ENCODE results near the gene ZSCAN22. TPM values are rescaled to one million over a fixed set of nuclear protein-coding genes. Genes with fewer than 3 reads are reported as not detected.

The ZSCAN22 gene
- total and polyA plus RNA-seq, 2 of the 13 experiments (the other 11 are each of a cell fraction or from before 2014, with no cell fraction given) = 2.5 to 3.5 TPM

- in situ Hi-C loops (cut with HindIII; ENCODE audit: extremely low pct_ligation_motif_present, low pct_unique_long_range_greater_than_20kb) = no loop called here
- POLR2A ChIA-PET = no interaction called here
- Histone ChIP-seq H3K4me2 (ENCODE audit: low read depth, low read length) (no peak overlapping the region), H3K36me3 (replicated peaks in 1 of 2; ENCODE audit: control insufficient read depth in 1 of 2, insufficient read depth in 2 of 2, low read length in 2 of 2) (peaks cover 26 to 41% of the 10 kb centered on the region in 2 experiments), H3K9me3 (ENCODE audit: low read length) (no peaks in the 10 kb centered on the region), H3K4me3 (replicated peaks in 1 of 3; ENCODE audit: insufficient read depth in 1 of 3, low read depth in 2 of 3, low read length in 3 of 3) (no peak overlapping the region), H3K79me2 (ENCODE audit: insufficient read depth, low read length) (peaks cover 51% of the 10 kb centered on the region), H2AFZ (ENCODE audit: low read length) (no peak overlapping the region), H3K4me1 (ENCODE audit: insufficient read depth, low read length) (peaks cover 26% of the 10 kb centered on the region), H3K27ac (ENCODE audit: extremely low read length, insufficient read depth, low read length) (no peak overlapping the region), H3K9ac (ENCODE audit: insufficient read depth, low read depth, low read length) (no peak overlapping the region), H4K20me1 (ENCODE audit: insufficient read depth, low read length) (no peaks in the 10 kb centered on the region), H3K27me3 (ENCODE audit: control insufficient read depth in 1 of 2, insufficient read depth in 2 of 2, low read length in 2 of 2) (no peaks in the 10 kb centered on the region; a peak in 1 of 5 replicates)
- CTCF ChIA-PET (ENCODE audit: low intra/inter-chr PET ratio, low total read pairs) = no interaction called here
- FAIRE-seq = no peak
- intact Hi-C loops (cut with micrococcal nuclease; ENCODE audit: unreplicated experiment) = no loop called here
- WGBS (ENCODE audit: low lambda C conversion rate) = 98% methylated on average over 7 of the region's 7 CpGs
- TF ChIP-seq EHMT2 (IDR thresholded peaks at IDR 0.05; ENCODE audit: borderline replicate concordance, low read depth, low read length) (no peak), SP1 (IDR thresholded peaks at IDR 0.05) (no peak), SP1 (CRISPR knock-in tag; IDR thresholded peaks at IDR 0.05) (no peak), ELF4 (CRISPR knock-in tag; IDR thresholded peaks at IDR 0.05; ENCODE audit: borderline replicate concordance) (no peak), GABPA (IDR thresholded peaks at IDR 0.05; ENCODE audit: low read depth, low read length) (no peak), GABPA (CRISPR knock-in tag; IDR thresholded peaks at IDR 0.05; ENCODE audit: low read depth) (no peak), CREB3 (CRISPR knock-in tag; IDR thresholded peaks at IDR 0.05) (no peak), E2F5 (CRISPR knock-in tag; conservative IDR thresholded peaks at IDR 0.05) (no peak), ZNF296 (CRISPR knock-in tag; conservative IDR thresholded peaks at IDR 0.05) (no peak), SNAI1 (CRISPR knock-in tag; IDR thresholded peaks at IDR 0.05; ENCODE audit: borderline replicate concordance) (no peak), GATAD1 (CRISPR knock-in tag; IDR thresholded peaks at IDR 0.05) (no peak), LCORL (IDR thresholded peaks at IDR 0.05) (no peak), LCORL (CRISPR knock-in tag; IDR thresholded peaks at IDR 0.05) (no peak), TSC22D2 (CRISPR knock-in tag; IDR thresholded peaks at IDR 0.05; ENCODE audit: borderline replicate concordance) (no peak), SMYD3 (CRISPR knock-in tag; IDR thresholded peaks at IDR 0.05) (no peak), SMARCE1 (IDR thresholded peaks at IDR 0.05; ENCODE audit: borderline replicate concordance) (no peak), MED8 (CRISPR knock-in tag; IDR thresholded peaks at IDR 0.05; ENCODE audit: insufficient replicate concordance) (no peak), ZSCAN21 (CRISPR knock-in tag; IDR thresholded peaks at IDR 0.05; ENCODE audit: borderline replicate concordance) (no peak)
- ATAC-seq = no peak
- DNase-seq (ENCODE audit: low spot score) = no peak
- BruUV-seq (replicated peaks) = no TSS peak
Measured at GRCh38 chr19:58284199-58284598, 42.6 kb upstream of the ZSCAN22 start.
